GM08714 (cell line): ENCODE data around the gene TCF12.

Source experiments
- H3K4me3 ChIP-seq: fragments of 200-500 bp; sonication (Bioruptor generic); 2 replicates; pipeline ENCODE4 v1.5.1; 2014; ENCODE audit warnings: mild to moderate bottlenecking, low read length, inconsistent platforms
- ZNF274 ChIP-seq: IDR thresholded peaks from 2 replicates; pipeline ENCODE4 v1.6.1; 2012; ENCODE audit warnings: mild to moderate bottlenecking, low read depth, low read length

Gene TCF12

GRCh38 chr15:57234156-57234555, 315.7 kb downstream of the TCF12 start:
- TF ChIP-seq ZNF274: no peak
- H3K4me3 ChIP-seq: no peak overlapping the region

- H3K4me3 ChIP-seq: no peak overlapping the region
- TF ChIP-seq ZNF274: no peak
These were observed 316.7 kb downstream of the TCF12 start for GRCh38 chr15:57235186-57235585.

- no peak for TF ChIP-seq ZNF274
These were observed 317.4 kb downstream of the TCF12 start for GRCh38 chr15:57235873-57236272.

GRCh38 chr15:57236561-57237300, 318.3 kb downstream of the TCF12 start:
- no peak for TF ChIP-seq ZNF274
- H3K4me3 ChIP-seq: no peak overlapping the region

More at GRCh38 chr15:57235873-57236272, 317.4 kb downstream of the TCF12 start:
- no peak overlapping the region for H3K4me3 ChIP-seq

- H3K4me3 ChIP-seq: no peak overlapping the region
- no peak for TF ChIP-seq ZNF274
These were observed 318.8 kb downstream of the TCF12 start for GRCh38 chr15:57237301-57237642.

- TF ChIP-seq ZNF274: no peak
- H3K4me3 ChIP-seq: no peak overlapping the region
These were observed 319.2 kb downstream of the TCF12 start for GRCh38 chr15:57237676-57238075.

GRCh38 chr15:57245130-57245529, 326.7 kb downstream of the TCF12 start:
- no peak overlapping the region for H3K4me3 ChIP-seq
- TF ChIP-seq ZNF274: no peak

GRCh38 chr15:57245714-57246113, 327.3 kb downstream of the TCF12 start:
- TF ChIP-seq ZNF274: no peak
- H3K4me3 ChIP-seq: no peak overlapping the region

- no peak for TF ChIP-seq ZNF274
- no peak overlapping the region for H3K4me3 ChIP-seq
These were observed 329.6 kb downstream of the TCF12 start for GRCh38 chr15:57248074-57248473.

- H3K4me3 ChIP-seq: no peak overlapping the region
- no peak for TF ChIP-seq ZNF274
These were observed 332.9 kb downstream of the TCF12 start for GRCh38 chr15:57251308-57251707.

- H3K4me3 ChIP-seq: no peak overlapping the region
- no peak for TF ChIP-seq ZNF274
These were observed 333.5 kb downstream of the TCF12 start for GRCh38 chr15:57251941-57252340.

GRCh38 chr15:57253082-57253481, 334.6 kb downstream of the TCF12 start:
- TF ChIP-seq ZNF274: no peak
- no peak overlapping the region for H3K4me3 ChIP-seq

GRCh38 chr15:57253500-57253899, 335.1 kb downstream of the TCF12 start:
- H3K4me3 ChIP-seq: no peak overlapping the region

GRCh38 chr15:57255751-57256341, 337.4 kb downstream of the TCF12 start:
- no peak for TF ChIP-seq ZNF274
- no peak overlapping the region for H3K4me3 ChIP-seq

More at GRCh38 chr15:57253500-57253899, 335.1 kb downstream of the TCF12 start:
- TF ChIP-seq ZNF274: no peak

- no peak overlapping the region for H3K4me3 ChIP-seq
- TF ChIP-seq ZNF274: no peak
These were observed 338.5 kb downstream of the TCF12 start for GRCh38 chr15:57256939-57257338.

- no peak overlapping the region for H3K4me3 ChIP-seq
- TF ChIP-seq ZNF274: no peak
These were observed 341.2 kb downstream of the TCF12 start for GRCh38 chr15:57259568-57260040.

GRCh38 chr15:57263520-57263919, 345.1 kb downstream of the TCF12 start:
- no peak for TF ChIP-seq ZNF274
- no peak overlapping the region for H3K4me3 ChIP-seq
